Islet precursor cell (in vitro differentiated cells): ENCODE results near the gene EPHB1.
"Not testable (repeated sequence)": the region's sequence is repeated elsewhere in the genome, so short reads cannot be mapped to it uniquely, and the experiment has no call there.

Experiments
- DNase-seq: peaks from one replicate; pipeline ENCODE4 v3.0.0-alpha.2; 2018

EPHB1 gene

DNA sequence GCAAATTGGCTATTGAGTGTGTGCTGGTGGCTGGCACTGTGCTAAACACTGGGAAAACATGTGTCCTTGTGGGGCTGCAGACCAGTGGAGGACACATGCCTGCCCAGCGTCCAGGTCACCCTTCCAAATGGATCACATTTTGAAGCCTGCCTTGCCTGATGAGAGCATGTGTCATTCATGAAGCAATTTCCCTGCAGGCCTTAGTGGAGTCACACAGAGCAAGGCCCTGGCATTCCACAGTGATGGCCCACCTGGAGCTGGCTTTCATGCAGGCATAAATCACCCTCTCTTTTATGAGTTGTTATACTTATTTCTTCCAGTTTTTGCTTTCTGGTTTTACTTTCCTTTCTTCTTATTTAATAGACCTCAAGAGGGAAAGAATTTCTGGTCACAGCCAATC is 219.5 kb downstream of the EPHB1 start:
- no peak for DNase-seq

DNA sequence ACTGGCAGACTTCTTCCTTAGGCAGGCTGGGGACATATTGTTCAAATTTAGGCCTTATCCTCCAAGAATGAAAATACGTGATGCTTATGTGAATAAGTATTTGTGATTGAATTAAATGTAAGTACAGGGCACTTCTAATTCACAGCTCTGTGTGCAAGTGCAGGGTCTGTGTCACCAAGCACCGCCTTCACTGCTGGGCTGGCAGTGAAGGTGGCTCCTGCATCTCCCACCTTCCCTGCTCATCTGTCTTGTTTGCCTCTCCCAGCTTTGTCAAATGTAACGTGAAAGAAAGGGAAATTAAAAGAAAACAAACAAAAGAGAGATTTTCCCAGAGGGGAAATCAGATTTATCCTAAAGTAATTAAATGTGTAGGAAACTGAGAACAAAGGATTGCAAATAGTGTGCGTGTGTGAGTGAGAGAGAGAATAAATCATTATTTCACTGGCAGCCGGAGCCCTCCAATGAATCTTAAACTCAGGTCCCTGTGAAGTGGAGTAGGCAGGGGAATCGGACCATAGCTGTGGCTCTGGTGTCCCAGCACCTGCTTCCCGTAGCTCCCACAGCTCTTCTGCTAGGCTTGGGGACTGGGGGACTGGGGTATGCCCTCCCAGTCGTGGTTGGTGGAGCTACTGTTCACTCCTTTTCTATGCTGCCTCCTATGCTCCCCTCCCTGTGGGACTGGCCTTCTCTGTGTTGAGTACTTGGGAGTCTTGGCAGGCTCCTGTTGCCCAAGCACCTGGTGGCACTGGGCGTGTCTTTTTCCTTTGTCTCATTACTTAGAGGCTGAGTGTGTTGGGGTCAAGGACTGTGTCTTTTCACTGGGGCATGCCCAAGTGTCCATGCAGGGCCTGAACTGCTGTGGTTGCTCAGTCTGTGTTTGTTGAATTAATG is 222.2 kb downstream of the EPHB1 start:
- no peak for DNase-seq

DNA sequence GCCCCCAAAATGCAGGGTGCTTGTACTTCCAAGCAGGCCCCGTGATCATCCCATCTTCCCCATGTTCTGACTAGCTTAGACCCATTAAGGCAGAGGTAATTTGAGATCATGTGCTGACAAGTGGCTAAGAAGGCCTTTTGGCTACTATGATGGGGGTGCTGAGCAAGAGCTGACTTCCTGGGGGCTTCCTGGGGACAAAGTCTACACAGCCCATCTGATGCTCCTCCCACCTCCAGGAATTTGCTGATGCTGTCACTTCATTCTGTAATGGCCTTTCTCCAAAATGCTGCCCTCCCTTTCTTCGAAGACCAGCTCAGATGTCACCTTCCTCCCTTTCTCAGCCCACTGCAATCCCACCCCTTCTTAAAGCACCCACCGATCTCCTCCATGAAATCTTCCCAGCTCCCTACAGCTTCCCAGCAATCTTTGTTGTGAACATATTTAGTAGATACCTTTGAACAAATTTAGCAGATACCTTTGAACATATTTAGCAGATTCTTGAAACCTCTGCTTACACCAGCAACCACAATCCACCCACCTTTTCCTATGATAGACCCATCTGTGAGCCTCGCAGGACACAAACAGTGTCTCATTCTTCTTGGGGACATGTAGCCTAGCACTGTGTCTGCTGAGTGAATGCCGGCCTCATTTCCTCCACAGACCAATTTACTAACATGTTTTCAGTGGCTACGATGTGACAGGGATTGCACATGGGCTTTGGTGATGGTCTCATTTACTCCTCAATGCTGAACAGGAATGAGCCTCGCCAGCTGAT is 223.3 kb downstream of the EPHB1 start:
- DNase-seq, result no peak

DNA sequence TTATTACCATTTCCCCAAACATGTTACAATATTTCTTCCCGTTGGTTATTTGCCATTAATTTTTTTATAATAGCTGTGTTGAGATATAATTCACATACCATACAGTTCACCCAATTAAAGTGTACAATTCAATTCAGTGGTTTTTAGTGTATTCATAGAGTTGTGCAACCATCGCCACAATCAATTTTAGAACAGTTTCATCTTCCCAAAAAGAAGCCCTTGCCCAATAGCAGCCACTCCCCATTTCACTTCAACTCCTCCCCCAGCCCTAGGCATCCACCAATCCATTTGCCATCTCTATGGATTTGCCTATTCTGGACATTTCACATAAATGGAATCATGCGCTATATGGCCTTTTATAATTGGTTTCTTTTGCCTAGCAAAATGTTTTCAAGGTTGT is 225.1 kb downstream of the EPHB1 start:
- no peak for DNase-seq

DNA sequence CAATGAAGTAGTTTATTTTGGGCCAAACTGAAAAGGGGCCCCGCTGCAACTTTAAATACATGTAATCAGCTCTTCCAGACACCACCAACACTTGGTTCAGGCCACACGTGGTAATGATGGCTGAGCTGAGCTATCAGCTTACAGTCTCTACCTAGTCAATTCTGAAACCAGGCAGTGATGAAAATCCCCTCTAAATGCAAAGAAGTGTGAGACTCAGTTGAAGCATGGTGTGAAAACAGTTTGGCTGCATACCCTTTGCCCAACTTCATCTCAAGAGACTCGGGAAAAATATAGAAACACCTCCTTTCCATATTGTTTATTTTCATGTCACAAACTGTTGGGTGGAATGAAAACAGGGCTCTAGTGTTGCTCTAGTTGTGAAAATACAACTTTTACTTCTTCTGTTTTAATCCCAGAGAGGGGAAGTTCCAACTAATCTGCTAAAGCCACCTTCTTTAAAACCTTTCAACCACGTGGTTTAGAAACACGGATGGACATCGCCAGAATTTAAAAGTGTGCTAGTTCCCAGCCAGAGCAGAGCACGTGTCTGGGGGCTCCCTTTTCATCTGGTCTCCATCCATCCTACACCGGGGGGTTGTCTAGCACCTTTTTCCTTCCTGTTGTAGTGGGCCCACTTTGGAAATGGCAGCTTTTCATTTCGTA is 229.1 kb downstream of the EPHB1 start:
- no peak for DNase-seq

DNA sequence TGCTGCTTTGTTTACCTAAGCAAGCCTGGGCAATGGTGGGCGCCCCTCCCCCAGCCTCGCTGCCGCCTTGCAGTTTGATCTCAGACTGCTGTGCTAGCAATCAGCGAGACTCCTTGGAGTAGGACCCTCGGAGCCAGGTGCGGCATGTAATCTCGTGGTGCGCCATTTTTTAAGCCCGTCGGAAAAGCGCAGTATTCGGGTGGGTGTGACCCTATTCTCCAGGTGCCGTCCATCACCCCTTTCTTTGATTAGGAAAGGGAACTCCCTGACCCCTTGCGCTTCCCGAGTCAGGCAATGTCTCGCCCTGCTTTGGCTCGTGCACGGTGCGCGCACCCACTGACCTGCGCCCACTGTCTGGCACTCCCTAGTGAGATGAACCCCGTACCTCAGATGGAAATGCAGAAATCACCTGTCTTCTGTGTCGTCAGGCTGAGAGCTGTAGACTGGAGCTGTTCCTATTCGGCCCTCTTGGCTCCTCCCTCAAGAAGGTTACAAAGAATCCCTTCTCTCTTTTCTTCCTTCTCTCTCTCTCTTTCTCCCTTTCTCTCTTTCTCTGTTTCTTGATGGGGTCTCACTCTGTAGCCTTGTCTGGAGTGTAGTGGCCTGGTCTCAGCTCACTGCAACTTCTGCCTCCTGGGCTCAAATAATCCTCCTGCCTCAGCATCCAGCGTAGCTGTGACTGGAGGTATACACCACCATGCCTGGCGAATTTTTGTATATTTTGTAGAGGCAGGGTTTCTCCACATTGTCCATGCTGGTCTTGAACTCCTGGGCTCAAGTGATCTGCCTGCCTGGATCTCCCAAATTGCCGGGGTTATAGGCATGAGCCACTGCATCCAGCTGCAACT is 235.9 kb downstream of the EPHB1 start:
- DNase-seq, result not testable (repeated sequence)

DNA sequence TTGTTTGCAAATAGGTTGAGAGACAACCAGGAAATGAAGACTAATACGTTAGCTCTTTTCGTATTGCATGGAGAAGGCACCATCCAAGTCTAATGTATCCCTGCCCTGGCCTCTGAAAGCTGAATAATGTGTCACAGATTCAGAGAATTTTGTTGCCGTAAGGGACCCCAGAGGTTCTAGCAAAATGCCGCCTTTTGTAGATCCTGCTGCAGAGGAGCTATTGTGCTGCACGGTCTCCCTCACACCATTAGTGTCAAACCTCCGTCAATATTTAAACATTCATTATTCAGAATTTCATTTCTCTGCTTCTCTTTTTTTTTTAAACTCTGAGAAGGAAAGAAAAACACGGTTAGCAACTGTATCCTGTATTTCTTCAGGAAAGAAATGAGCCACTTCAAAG is 238.7 kb downstream of the EPHB1 start:
- DNase-seq, result no peak

DNA sequence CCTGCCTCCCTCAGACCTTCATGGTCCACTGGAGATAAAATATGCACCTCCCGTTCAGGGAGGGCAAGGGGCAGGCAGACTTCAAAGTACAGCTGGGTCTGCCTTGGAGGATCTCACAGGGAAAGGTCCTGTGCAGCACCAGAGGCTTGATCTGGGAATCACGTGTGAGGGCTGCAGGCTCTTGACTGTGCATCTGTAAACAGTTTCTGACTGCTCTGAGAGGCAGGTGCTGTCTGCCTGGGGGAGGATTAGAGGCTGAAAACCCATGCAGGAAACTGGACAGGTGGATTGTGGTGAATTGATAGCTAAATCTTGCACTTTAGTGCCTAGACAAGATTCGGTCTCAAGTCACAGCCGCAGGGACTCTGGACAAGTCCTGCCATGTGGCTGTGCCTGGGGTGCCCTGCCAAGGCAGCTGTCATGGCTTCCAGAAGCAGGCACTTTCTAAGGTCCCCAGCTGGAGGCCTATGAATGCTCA is 239.3 kb downstream of the EPHB1 start:
- no peak for DNase-seq

DNA sequence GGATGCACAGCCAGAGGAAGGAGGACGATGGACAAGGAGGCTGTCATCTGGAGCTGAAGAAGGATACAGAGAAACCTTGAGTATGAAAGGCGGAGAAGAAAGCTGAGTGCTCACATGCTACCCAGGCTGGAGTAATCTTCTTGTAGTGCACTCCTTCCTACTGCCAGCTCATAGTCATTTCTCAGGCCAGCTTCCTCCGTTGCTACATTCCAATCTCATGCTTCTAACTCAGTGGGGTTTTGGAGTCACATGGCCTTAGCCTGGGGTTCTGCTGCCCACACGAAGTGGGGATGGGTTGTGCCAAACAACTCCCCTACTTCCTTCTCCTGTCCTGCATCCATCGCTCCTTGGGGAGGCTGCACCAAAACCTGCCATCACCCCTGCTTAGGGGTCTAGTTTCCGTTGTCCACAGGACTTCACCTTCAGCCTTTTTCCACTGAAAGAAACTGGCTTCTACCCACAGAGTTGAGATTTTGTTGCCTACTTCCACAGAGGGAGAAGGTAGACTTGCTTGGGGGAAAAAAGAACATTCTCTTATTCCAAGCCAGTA is 239.9 kb downstream of the EPHB1 start:
- no peak for DNase-seq

DNA sequence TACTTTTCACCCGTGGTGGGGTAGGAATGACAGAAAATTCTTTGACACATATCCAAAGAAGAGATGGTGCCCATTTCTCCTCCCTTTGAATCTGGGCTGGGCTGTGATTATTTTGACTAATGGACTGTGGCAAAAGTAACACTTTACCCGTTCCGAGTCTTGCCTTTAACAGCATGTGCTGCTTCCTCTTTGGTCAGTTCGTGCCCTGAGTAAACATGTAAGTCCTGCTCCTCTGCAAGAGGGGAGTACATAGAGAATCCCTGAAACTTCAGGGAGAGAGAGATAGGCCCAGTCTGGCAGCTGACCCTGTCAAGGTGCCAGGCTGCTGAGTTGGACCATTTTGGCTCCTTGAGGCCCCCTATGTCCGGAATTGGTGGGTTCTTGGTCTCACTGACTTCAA is 243.1 kb downstream of the EPHB1 start:
- no peak for DNase-seq

DNA sequence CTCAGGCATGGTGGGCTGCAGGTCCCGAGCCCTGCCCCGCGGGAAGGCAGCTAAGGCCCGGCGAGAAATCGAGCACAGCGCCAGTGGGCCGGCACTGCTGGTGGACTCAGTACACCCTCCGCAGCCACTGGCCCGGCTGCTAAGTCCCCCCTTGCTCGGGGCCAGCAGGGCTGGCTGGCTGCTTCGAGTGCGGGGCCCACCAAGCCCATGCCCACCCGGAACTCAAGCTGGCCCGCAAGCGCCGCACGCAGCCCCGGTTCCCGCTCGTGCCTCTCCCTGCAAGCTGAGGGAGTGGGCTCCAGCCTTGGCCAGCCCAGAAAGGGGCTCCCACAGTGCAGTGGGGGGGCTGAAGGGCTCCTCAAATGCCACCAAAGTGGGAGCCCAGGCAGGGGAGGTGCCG is 244.5 kb downstream of the EPHB1 start:
- DNase-seq, result not testable (repeated sequence)

DNA sequence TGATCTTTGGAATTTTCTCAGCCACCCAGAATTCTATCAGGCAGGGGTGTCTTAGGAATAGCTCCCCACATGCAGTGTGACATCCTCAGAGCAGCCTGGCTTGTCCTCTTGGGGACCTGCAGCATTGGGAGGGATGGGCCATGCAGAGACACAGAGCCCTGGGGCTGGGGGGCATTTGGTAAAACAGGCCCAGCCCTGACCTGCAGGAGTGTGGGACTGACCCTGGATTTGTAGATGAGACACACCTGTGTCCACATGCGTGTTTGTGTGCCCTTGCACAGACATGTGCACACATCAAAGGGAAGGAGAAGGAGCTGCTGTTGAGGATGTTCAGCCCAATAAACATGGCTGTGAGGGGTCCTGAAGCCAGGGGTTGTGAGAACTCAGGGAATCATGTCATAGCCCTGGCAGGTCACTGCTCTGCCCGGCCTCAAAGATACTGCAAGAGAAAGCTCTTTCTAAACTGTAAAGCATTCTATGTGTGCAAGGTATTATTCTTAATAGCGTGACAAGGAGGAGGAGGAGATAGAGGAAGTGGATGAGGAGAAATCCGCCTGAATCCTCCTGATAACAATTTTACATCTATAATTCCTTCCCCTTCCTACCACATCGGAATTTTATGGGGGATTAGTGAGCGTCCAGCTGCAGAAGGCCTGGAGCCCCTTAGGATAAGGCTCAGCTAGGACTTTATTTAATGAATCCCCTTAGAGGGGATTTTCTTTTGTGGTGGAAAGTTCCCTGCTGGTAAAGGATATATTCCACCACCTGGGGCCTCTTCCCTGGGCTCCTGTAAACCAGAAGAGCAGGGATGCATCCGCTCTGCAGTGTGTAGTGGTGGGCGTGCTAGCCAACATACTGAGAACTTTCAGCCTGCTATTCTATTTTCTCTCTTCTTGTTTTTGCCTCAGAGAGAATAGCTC is 245.5 kb downstream of the EPHB1 start:
- no peak for DNase-seq

DNA sequence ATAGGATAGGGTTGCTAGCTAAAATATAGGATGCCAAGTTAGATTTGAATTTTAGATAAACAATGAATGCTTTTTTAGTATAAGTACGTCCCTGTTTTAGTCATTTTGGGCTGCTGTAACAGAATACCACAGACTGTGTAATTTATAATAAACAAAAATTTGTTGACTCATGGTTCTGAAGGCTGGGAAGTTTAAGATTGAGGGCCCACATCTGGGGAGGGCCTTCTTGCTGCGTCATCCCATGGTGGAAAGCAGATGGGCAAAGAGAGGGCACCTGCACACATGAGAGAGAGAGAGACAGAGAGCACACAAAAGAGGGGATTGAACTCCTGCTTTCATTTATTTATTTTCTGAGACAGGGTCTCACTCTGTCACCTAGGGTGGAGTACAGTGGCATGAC is 246.5 kb downstream of the EPHB1 start:
- no peak for DNase-seq

DNA sequence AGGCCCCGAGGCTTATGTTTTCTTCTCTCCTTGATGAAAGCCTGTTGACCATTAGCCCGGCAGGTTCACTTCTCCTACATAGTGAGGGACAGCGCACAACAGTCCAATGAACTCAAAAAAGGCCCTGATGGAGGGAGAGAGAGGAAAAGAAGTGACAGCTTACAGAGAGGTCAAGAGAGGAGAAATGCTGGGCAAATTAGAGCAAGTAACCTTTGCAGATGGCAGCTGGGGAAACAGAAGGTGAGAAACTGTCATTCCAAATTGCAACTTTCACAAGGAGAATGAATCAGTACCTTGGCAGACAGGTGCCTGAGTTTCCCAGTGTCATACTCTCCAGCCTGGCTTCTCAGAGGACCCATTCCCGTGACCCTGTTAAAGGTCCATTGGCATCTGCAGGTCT is 252.0 kb downstream of the EPHB1 start:
- DNase-seq, result no peak

DNA sequence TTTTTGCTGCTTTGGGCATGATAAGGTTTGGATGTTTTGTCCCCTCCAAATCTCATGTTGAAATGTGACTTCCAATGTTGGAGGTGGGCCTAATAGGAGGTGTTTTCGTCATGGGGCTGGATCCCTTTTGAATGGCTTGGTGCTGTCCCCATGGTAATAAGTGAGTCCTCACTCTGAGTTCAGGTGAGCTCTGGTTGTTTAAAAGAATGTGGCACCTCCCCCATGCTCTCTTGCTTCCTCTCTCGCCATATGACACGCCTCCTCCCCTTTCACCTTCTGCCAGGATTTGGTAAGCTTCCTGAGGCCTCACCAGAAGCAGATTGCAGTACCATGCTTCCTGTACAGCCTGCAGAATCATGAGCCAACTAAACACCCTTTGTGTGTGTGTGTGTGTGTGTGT is 255.5 kb downstream of the EPHB1 start:
- no peak for DNase-seq

DNA sequence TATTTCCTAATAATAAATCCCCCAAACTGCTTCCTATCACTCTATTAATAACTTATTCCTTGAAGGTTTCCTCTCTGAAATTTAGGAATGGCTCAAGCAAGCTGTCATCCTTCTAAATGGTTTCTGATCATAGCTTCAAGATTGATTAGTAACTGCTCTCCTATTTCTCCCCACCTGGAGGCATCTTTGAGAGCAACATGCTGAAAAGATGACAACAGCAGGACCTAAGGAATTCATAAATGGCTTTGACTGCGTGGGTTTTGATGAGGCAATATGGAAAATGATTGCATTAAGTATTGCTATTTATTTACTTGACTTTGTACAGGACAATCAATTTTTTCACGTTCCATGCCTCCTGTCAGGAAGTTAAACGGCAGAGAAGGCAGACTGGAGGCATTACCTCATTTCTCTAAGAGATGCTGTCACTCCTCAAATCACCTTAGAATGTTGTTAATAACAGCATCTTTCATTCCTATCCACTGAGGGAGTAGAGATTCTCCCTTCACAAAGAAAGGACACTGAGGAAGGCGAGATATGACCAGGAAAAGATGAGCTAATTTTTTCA is 256.4 kb downstream of the EPHB1 start:
- DNase-seq, result no peak

DNA sequence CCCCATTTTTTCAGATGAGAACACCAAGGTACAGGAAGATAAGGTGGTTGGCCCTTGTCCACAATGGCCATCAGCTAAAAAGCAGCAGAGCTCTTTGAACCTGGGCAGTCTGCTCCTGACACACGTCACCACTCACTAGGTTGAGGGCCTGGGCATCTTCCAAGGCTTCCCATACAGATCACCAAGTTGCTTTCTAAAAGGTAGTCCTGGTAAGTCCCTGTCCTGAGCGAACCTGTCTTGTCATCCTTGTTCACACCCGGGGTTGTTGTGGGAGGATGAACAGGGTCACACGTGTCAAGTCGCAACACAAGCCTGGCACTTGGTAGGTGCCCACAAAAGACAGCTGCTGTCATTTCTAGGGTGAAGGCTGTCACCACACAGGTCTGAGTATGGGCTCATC is 260.4 kb downstream of the EPHB1 start:
- no peak for DNase-seq

DNA sequence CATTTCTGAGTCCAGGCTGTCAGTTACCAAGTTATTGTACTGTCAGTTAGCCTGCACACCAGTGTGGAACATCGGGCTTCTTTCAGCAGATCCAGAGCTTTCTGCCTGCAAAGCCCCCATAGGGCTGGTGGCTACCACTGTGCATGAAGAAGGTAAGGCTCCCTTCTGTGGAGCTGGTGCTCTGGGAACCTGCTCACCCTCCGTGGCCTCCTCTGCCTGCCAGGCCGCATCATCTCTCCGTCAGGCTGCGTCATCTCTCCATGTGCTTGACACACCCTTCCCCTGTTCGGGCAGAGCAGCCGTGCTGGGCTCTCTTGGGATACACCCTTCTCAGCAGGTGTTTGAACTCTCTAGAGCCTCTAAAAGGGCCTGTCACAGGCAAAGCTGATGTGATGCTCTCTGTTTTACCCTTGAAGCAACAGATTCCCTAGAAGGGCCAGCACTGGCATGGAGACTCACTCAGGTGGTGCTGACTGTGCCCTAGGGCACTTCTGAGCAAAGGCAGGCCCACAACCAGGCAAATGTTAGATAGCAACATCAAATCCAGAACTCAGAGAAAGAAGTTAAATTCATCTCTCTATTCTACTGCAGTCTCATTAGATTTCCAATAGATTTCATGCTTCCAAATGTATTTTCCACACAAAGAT is 261.1 kb downstream of the EPHB1 start:
- no peak for DNase-seq

DNA sequence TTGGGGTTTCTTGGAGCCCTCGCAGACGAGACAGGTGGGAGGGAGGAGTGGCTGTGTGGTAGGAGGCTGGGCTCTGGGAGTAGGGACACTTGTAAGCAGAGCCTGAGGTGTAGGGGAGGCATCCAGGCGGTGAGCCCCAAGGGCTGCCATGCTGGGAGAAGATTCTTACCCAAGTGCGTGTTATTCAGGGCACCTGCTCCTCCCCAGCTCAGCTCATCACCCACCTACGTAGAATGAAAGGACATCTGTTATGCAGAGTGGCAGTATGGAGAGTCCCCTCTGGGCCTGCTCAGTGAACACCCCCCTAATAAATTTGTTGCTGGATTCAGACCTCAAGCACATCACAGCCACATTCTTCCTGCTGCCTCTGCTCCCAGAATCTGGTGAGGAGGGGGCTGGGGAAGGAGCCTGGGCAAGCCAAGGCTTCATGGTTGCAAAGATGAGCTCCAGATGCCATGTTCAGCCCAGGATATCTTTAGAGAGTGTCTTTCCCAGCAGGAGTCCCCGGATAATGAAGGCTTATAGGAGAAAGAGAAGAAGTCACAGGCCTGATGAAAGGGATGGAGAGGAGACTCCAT is 261.8 kb downstream of the EPHB1 start:
- no peak for DNase-seq

DNA sequence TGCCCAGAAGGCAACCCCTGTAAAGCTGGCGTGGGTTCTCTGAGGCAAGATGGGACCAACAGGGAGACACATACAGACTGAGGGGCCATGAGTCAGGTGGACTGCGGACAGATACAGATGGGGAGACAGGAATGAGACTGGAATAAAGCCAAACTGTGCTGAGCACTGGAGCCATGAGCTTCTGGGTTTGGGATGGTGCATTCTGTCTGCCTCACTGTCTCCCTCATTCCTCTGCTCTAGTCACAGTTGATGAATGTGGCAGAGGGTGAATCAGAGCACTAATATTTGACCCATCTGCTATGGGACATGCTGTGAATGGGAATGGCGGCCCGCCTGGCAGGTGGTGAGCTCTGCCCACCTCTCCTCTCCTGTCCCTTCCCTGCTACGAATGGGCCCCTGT is 262.9 kb downstream of the EPHB1 start:
- DNase-seq, result no peak
